HG02798 (cell line): ENCODE data around the gene DHRS3.
"Not testable (repeated sequence)": the region's sequence is repeated elsewhere in the genome, so short reads cannot be mapped to it uniquely, and the experiment has no call there.

Experiments
- ATAC-seq: cut with Tn5 transposase; IDR thresholded peaks from one replicate; pipeline ENCODE4 v1.9.1; 2021; ENCODE audit warnings: mild to moderate bottlenecking; ENCODE audit not compliant: unreplicated experiment, poor library complexity

The DHRS3 gene

DNA sequence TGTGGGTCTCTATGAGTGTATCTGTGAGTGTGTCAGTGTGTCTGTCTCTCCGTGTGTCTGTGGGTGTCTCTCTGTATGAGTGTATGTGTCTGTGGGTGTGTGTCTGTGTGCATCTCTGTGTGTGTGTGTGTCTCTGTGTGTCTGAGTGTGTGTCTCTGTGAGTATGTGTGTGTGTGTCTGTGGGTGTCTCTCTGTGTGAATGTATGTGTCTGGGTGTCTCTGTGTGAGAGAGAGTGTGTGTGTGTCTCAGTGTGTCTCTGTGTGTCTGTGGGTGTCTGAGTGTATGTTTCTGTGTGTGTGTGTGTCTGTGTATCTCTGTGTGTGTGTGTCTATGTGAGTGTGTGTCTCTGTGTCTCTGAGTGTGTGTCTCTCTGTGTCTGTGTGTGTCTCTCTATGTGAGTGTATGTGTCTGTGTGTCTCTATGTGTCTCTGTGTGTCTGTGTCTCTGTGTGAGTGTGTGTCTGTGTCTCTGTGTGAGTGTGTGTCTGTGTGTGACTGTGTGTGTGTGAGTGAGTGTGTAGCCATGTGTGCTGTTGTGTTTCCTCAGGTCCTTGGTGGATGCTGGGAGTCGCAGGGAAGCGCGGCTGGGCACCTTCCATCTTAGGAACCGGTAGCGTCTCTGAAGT lies 33.0 kb downstream of the DHRS3 start:
- no peak for ATAC-seq

DNA sequence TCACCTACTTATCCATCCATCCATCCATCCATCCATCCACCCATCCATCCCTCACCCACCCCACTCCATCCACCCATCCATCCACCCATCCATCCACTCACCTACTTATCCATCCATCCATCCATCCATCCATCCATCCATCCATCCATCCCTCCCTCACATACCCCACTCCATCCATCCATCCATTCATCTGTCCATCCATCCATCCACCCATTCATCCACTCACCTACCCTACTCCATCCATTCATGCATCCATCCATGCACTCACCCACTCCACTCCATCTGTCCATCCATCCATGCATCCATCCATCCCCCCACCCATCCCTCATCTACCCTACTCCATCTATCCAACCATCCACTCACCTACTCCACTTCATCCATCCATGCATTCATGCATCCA lies 34.5 kb downstream of the DHRS3 start:
- ATAC-seq = no peak

DNA sequence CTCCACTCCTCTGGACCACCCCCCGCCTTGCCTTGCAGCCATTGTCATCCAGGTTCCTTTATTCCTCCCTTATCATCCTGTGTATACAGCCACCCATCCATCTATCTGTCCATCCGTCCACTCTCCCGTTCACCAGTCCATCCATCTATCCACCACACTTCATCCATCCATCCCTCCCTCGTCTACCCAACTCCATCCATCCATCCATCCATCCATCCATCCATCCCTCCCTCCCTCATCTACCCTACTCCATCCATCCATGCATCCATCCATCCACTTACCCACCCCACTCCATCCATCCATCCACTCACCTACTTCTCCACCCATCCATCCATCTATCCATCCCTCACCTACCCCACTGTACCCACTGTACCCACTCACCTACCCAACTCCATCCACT lies 35.4 kb downstream of the DHRS3 start:
- ATAC-seq = no peak

DNA sequence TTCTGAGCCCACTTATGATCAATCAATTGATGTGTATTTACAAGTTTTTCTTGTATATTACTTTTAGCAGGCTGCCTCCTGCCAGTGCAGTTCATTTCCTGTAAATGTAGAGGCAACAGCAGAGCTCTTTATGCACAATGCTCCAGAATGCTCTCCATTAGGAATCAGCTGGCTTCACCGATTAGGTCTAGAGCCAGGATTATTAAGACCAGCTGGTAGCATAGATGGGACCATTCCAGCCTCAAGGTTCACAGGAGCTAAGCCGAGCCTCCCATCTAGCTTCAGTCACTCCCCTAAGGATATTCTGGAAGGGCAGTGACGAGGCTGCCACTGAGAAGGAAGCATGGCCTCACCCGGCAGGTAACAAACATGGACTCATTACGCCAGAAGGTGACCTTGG lies 36.8 kb downstream of the DHRS3 start:
- ATAC-seq = no peak

DNA sequence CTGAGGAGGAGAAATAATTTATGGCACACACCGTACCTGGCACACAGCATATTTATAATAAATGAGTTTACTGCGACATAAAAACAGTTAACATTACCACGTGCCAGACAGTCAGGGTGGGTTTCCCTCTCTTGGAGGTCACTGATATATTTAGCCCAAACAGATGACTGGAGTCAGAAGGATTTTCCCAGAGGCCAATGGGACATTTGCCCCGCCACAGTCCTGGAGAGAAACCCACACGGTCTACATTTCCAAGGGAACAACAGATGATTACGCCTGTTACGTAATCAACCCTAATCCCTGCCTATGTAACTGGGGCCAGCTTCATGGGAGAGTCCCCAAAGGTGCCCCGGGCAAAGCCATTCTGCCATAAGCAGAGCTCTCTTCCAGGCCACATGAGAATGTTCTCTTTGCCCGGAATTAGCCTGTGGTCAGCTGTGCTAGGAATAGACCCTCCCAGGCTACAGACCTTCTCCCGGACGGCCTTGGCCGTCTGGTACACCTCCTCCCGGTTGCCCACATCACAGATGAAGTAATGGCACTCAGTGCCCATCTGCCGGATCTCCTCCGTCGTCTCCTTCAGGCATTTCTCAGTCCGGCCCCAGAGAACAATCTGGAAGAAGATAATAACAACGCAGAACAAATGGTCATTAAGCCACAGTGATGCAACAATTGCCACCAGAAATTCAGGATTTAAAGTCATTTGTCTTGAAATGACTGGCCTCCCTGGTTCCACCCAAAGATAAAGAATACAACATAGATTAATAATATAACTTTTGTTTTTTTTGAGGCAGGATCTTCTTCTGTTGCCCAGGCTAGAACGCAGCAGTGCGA lies 37.7 kb downstream of the DHRS3 start:
- ATAC-seq = no peak

DNA sequence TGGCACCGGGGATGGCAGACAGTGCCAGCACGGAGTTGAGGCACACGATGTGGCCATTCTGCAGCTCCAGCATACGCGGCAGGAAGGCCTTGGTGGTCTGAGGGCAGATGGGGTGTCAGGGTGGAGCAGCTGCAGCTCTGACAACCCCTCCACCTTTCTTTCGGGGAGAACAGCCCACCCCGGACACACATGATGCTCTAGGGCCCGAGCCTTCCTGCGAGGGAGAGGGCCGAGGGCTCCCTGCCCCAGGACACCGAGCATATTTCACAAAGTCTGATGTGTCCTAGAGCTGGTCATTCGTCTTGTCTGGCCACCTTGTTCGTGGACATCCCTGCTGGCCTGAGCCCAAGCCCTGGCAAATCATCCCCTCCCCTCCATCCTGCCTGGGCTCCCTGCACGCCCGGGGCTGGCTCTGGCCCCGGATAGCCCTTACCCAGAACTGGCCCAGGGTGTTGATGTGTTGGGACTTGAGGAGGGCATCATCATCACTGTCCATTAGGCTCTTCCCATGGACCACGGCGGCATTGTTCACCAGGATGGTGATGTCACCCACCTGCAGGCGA lies 39.1 kb downstream of the DHRS3 start:
- ATAC-seq = no peak

DNA sequence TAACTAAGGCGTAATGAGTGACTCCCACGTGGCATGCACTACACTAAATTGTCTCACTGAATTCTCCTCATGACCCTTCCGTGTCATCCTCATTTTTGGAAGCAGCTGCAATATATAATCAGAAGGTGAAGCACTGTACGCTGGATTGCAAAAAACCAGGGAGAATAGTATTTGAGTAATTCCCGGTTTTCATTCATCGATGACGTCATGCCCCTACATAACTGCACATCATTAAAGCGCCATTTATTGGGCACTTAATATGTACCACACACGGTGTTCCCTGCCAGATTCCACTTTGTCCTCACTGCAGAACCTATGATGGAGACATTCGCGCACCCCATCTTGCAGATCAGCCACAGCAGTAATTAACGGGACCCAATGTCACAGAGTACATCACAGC lies 41.0 kb downstream of the DHRS3 start:
- no peak for ATAC-seq

DNA sequence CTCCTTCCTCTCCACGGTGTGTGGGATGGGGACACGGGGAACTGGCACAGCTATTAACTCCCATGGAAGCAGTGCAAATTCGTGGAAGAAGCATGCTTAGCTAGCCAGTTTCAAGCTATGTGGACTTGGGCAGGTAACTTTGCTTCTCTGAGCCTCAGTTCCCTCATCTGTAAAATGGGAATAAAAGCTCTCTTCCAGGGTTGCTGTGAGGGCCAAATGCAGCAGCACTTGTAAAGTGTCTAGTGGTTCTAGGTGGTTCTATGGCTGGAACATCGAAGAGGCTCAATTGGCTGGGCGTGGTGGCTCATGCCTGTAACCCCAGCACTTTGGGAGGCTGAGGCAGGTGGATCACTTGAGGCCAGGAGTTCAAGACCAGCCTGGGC lies 43.3 kb downstream of the DHRS3 start:
- ATAC-seq = no peak

DNA sequence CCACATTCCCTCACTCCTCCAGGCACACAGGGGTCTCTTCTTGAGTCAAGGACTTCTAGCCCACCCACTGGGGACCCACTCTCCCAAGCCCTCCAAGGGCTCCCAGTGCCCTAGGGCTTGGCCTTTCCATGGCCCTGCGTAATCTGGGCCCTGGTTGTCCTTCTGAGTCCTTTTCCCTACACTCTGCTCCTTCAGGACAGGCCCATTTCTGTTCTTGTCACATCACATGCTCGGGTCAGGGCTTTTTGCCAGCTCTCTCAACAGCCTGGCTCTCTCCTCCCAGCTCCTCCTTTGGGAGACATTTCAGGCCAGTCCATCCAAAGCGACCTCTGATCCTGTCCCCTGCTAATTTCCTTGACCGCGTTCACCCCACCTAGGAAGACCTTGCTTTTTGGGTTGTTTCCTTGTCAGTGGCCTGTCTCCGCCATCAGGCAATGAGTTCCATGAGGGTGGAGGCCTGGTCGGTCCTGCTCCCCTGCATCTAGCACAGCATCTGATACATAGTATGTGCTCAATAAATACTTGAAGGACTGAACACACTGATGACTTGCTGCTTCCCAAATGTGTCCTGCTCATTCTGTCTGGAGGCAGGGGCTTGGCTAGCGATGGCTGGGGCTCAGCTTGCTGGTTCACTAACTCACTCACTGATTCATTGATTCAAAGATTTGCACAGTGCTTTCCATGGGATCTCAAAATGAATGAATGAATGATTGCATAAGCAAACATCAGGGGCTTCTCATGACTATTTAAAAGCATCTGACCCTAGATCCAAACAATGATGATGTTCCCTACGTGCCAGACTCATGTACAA lies 44.8 kb downstream of the DHRS3 start:
- no peak for ATAC-seq

DNA sequence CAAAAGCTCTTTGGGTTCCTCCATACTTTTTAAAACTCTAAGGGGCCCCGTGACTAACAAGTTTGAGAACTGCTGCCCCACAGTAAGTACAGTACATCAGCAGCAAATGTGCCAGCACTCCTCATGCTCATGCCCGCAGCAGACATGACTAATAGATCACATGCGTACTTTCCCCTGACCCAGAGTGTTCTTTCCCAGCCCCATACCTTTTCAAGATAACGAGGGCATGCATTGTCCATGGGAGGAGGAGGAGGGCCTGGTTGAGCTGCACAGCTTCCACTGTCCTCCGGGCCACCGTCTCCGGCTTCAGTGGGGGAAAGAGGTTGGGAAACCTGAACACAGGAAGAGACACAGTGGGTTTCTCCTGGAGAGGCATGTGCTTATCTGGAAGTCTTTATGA lies 45.5 kb downstream of the DHRS3 start:
- no peak for ATAC-seq

DNA sequence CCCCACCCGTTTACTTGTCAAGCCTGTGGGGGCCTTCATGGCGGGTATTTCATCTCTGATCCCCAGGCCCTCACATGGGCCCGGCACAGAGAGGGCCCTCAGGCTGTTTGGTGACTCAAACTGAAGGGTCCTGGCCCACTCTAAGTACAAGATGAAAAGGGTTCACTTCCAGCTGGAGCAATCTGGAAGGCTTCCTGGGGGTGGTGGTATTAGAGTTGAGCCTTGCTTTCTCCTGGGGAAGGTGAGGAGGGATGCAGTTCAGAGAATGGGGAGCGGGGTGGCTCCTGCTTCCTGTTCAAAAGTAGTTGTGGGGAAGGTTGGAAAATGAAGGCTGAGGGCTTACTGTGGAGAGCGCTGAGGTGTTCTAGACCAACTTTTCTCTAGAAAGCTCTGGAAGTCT lies 47.7 kb downstream of the DHRS3 start:
- no peak for ATAC-seq

DNA sequence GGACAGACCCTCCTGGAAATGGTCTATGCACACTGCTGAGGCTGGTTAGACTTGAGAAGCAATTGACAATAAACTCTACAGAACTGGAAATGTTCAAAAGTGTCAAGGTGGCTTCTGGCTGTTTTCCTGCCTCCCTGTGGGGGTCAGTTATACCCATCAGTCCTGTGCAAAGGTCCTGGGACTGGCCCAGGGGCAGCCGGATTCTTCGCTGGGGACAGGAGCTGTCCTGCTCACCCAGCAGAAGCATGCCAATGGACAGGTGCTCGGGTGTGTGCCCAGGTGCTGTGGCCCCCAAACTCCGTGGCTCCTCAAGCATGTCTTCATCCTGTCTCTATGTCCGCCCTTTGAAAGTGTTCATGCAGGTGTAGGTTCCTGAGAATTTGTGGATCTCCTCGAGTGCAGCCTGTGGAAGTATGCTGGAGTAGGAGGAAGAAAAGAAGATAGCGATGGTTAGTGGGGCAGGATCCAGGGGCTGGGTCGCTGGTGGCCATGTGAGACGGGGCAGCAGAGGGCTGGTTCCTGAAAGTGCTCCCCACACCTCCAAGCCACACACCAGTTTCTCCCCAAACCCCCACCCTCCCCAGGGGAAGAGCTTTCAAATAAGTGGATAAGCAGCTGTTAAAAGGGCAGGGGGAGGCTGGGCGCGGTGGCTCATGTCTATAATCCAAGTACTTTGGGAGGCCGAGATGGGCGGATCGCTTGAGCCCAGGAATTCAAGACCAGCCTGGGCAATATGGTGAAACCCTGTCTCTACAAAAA lies 49.8 kb downstream of the DHRS3 start:
- ATAC-seq = no peak

DNA sequence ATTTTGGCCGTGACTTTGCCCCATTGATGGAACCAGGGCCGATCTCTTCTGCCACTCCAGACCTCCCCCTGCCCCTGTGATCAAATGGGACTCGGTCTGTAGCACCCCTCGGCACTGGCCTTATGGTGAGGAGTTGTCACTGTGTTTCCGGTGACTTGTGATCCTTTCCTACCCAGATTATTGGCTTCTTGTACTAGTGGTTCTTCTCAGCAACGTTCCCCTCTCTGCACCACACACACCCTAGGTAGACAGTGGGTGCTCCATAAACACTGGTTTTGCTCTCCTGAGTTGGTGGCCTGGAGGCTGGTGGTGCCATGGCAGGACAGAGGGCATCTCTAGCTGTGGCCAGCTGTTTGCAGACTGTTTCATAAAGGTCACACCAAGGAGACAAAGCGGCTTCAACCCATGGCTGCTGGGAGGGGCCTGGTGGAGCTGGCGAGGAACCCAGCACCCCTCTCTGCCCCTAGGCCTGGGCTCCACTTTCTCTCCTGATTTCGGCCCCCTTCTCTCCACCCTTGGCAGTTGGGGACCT lies 50.7 kb downstream of the DHRS3 start:
- no peak for ATAC-seq

DNA sequence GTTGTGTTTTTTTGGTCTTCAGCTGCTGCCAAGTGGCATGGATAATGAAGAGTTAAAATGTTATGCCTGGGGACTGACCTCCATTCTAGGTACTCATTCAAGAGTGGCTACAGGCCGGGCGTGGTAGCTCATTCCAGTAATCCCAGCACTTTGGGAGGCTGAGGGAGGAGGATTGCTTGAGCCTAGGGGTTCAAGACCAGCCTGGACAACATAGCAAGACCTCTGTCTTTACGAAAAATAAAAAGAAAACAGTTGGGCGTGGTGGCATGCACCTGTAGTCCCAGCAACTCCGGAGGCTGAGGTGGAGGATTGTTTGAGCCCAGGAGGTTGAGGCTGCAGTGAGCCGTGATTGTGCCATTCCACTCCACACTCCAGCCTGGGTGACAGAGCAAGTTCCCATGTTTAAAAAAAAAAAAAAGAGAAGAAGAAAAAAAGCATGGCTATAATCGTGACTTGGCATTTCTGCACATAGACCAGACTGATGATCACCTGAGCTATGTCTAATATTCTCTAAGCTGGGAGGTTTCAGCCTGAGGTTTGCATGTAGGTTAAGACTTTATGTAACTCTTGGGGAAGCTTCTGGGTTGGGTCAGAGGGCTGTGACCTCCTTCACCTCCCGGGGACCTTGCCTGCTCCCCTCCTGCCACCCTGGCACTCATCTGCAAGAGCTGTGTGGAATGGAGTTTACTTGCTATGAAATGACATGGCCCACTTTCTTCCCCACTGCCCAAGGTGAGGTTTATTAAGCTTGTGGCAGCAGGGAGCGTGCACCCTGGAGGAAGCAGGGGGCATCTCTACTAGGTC lies 51.3 kb downstream of the DHRS3 start:
- ATAC-seq = no peak

DNA sequence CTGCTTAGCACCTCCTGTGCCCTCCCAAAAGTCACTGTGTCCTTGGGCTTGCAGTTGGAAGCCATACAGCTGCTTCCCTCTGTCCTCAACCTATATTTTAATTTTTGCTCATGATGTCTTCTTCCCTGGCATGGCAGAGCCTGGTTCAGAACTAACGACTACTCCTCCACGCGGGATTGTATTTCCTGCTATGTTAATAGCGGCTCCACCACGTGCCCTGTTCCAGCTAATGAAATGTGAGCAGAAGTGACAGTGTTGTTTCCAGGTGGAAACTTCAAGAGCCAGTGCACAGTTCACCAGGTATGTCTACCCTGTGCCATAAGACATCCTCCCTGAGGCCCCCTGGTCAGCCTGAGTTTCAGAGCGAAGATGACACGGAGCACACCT lies 52.1 kb downstream of the DHRS3 start:
- ATAC-seq = no peak

DNA sequence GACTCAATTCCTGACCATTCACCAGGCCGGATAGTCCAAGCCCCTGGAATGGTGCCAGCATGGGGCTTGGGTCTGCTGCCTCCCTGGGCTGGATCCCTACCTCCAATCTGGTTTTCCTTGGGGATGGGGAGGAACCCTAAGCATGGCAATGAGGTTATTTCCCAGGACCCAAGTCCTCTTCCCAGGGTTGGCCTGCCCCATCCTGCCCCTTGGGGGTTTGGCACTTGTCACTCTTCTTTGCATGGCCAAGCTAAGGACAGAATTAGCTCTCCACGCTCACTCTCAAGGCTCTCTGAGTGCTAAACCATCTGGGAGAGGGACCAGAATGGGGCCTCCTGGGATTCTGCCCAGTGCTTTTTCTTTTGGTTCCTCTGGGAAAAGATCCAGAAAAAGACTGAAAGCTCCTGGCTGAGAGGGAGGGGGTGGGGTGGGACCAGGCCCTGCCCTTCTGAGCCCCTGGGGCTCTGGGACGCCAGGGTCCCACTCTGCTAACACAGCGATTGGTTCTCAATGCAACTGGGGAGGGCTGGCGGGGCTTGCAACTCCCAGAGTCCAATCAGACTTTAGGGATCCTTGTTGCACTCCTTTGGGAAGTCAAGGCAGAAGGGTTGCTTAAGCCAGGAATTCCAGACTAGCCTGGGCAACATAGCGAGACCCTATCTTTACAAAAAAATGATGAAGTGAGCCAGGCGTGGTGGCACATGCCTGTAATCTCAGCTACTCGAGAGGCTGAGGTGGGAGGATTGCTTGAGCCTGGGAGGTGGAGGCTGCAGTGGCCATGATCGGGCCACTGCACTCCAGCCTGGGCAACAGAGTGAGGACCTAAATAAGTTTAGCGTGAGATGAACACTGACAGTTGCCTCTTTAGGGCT lies 52.7 kb downstream of the DHRS3 start:
- ATAC-seq = no peak

DNA sequence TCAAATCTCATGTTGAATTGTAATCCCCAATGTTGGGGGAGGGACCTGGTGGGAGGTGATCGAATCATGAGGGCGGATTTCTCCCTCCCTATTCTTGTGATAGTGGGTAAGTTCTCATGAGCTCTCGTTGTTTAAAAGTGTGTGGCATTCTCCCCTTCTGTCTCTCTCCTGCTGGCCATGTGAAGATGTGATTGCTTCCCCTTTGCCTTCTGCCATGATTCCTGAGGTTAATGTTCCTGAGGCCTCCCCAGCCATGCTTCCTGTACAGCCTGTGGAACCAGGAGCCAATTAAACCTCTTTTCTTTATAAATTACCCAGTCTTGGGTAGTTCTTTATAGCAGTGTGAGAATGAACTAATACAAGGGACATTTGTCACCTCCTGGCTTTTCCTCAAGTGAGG lies 53.8 kb downstream of the DHRS3 start:
- not testable (repeated sequence) for ATAC-seq

DNA sequence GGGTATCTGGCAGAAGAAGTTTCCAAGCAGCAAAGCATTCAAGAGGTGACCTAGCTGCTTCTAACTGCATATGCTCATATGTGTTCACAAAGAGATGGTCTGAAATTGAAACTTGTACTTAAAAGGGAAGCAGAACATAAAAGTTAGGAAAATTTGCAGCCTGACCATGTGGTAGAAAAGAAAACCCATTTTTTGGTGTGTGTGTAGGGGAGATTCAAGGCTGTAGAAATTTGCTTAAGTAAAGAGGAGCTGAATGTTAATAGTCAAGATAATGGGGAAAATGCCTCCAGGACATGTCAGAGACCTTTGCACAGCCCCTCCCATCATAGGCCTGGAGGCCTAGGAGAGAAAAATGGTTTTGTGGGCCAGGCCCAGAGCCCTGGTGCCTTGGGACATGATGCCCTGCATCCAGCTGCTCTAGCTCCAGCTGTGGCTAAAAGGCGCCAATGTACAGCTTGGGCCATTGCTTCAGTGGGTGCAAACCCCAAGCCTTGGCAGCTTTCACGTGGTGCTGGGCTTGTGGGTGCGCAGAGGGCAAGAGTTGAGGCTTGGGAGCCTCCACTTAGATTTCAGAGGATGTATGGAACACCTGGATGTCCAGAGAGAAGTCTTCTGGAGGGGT lies 54.9 kb downstream of the DHRS3 start:
- no peak for ATAC-seq
